Measurements from ENCODE around the gene LYVE1.

The LYVE1 gene

GRCh38 chr11:10592331-10592730 is 23.9 kb upstream of the LYVE1 start:
- no peak overlapping the region for H3K4me3 ChIP-seq (ENCODE audit: low read depth, low read length)
- DNase-seq (ENCODE audit: low read depth), result no peak
- TF ChIP-seq CTCF (IDR thresholded peaks at IDR 0.05; ENCODE audit: low read depth, low read length, missing control alignments), result no peak

GRCh38 chr11:10591741-10592140 is 23.3 kb upstream of the LYVE1 start:
- TF ChIP-seq CTCF (IDR thresholded peaks at IDR 0.05; ENCODE audit: low read depth, low read length, missing control alignments), result no peak
- no peak for DNase-seq (ENCODE audit: low read depth)
- no peak overlapping the region for H3K4me3 ChIP-seq (ENCODE audit: low read depth, low read length)

DNA sequence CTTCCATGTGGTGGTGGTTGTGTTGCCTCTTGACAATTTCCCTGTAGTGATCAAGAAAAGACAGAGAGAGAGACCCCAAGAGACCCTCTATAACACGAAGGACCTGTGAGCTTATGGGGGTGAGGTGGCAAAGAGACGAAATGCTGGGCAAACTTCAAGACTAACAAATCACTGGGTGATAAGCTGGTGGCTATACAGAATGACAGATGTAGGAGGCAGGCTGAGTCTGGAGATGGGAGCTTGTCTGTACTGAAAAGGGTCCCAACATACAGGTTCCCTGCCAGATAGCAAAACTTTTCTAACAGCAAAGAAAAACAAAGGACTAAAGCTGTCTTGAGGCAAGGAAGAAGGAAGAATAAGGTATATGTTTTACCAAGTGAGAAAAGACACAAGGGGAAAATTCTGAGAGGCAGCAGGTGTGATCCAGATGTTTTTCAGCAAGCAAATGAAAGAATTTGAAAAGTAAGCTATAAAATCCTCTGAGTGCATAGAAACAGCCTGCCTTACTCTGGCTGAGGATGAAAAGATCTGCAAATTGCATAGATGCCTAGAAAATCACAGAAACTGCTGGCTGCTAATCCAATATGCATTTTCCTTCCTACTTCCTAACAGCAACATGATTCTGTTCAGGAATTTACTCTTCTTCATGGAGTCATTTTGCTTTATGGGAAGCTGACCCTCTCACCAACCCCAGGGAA is 21.9 kb upstream of the LYVE1 start:
- no peak for TF ChIP-seq CTCF (IDR thresholded peaks at IDR 0.05; ENCODE audit: low read depth, low read length, missing control alignments)
- DNase-seq (ENCODE audit: low read depth), result no peak
- H3K4me3 ChIP-seq (ENCODE audit: low read depth, low read length), result no peak overlapping the region

GRCh38 chr11:10588904-10589303 is 20.4 kb upstream of the LYVE1 start:
- TF ChIP-seq CTCF (IDR thresholded peaks at IDR 0.05; ENCODE audit: low read depth, low read length, missing control alignments), result no peak
- no peak for DNase-seq (ENCODE audit: low read depth)
- no peak overlapping the region for H3K4me3 ChIP-seq (ENCODE audit: low read depth, low read length)

DNA sequence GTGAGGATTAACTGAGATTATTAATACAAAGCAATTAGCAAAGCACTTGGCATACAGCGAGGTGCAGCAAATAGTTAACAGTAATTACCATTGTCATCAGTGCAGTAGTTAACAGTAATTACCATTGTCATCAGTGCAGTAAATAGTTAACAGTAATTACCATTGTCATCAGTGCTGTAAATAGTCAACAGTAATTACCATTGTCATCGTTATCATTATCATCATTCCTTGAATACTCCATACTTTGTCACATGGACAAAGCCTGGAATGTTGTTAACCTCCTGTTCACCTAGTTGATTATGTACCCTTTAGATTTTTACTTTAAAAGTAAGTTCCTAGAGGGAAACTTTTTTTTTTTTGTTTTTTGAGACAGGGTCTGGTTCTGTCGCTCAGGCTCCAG is 19.5 kb upstream of the LYVE1 start:
- DNase-seq (ENCODE audit: low read depth), result no peak
- no peak for TF ChIP-seq CTCF (IDR thresholded peaks at IDR 0.05; ENCODE audit: low read depth, low read length, missing control alignments)

DNA sequence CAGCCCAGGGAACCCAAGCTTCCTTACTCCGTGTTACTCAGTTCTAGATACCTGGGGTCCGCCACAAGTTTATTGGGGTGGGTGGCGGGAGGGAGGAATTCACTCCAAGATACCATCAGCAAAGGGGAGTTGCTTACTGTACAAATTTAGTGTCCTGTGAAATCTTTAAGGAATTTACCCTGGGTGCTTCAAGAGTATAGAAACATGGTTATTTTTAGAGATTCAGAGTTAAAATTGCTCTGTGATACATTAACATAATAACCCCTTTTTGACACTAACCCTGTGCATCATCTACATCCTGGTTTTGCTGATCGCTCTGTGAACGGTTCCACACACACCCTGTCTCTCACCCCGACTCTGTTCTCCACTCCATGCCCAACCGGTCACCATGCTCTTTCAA is 18.9 kb upstream of the LYVE1 start:
- TF ChIP-seq CTCF (IDR thresholded peaks at IDR 0.05; ENCODE audit: low read depth, low read length, missing control alignments), result no peak
- H3K4me3 ChIP-seq (ENCODE audit: low read depth, low read length), result no peak overlapping the region
- DNase-seq (ENCODE audit: low read depth), result no peak

More for the DNA sequence above, 19.5 kb upstream of the LYVE1 start:
- no peak overlapping the region for H3K4me3 ChIP-seq (ENCODE audit: low read depth, low read length)

- no peak for TF ChIP-seq CTCF (IDR thresholded peaks at IDR 0.05; ENCODE audit: low read depth, low read length, missing control alignments)
- H3K4me3 ChIP-seq (ENCODE audit: low read depth, low read length), result no peak overlapping the region
- DNase-seq (ENCODE audit: low read depth), result no peak
Measured at GRCh38 chr11:10584071-10584501, 15.6 kb upstream of the LYVE1 start.

Data from GM12864 (cell line).